ENCODE results near the gene GREB1. TPM values are rescaled to one million over a fixed set of nuclear protein-coding genes. Genes with fewer than 3 reads are reported as not detected.

GREB1 gene
- total and polyA plus RNA-seq, 2 of the 13 experiments (the other 11 are each of a cell fraction or from before 2014, with no cell fraction given): 31.3 to 61.2 TPM

DNA sequence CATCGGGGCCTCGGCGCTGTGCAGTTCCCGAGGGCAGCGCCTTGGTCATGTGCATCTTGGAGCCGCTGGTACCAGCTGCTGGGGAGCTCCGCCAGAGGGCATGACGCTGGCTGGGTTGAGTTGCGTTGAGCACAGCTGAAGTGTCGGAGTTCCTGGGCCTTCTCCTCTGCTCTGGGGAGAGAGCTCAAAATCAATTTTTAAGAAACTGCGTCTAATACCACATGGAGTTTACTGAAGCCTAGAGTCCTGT is 48.7 kb downstream of the GREB1 start (continued):
- no peak for TF ChIP-seq TEAD2 (CRISPR knock-in tag; IDR thresholded peaks at IDR 0.05)
- no peak for TF ChIP-seq ZNF740 (CRISPR knock-in tag; IDR thresholded peaks at IDR 0.05)
- TF ChIP-seq TOE1 (CRISPR knock-in tag; IDR thresholded peaks at IDR 0.05): no peak
- no peak for TF ChIP-seq ZNF75D (CRISPR knock-in tag; IDR thresholded peaks at IDR 0.05; ENCODE audit: borderline replicate concordance)
- TF ChIP-seq AHR (CRISPR knock-in tag; IDR thresholded peaks at IDR 0.05): 0 out of 2 replicates have a peak, but pooled peaks have one; percentile 31
- no peak for TF ChIP-seq ETV6 (CRISPR knock-in tag; conservative IDR thresholded peaks at IDR 0.05)
- TF ChIP-seq ZSCAN21 (CRISPR knock-in tag; IDR thresholded peaks at IDR 0.05; ENCODE audit: borderline replicate concordance): 0 out of 2 replicates have a peak, but pooled peaks have one; percentile 8
- TF ChIP-seq ZNF605 (CRISPR knock-in tag; IDR thresholded peaks at IDR 0.05): no peak; the same call in 1 of the 2 replicates
- TF ChIP-seq EED (CRISPR knock-in tag; IDR thresholded peaks at IDR 0.05): no peak
- no peak for TF ChIP-seq SPEN (CRISPR knock-in tag; IDR thresholded peaks at IDR 0.05; ENCODE audit: low read depth)
- TF ChIP-seq NR2F6 (IDR thresholded peaks at IDR 0.05): no peak
- TF ChIP-seq NR2F6 (CRISPR knock-in tag; IDR thresholded peaks at IDR 0.05): no peak
- TF ChIP-seq ZNF713 (CRISPR knock-in tag; IDR thresholded peaks at IDR 0.05): peak; percentile 90; the same call in 1 of the 2 replicates
- TF ChIP-seq, protein P1, sequence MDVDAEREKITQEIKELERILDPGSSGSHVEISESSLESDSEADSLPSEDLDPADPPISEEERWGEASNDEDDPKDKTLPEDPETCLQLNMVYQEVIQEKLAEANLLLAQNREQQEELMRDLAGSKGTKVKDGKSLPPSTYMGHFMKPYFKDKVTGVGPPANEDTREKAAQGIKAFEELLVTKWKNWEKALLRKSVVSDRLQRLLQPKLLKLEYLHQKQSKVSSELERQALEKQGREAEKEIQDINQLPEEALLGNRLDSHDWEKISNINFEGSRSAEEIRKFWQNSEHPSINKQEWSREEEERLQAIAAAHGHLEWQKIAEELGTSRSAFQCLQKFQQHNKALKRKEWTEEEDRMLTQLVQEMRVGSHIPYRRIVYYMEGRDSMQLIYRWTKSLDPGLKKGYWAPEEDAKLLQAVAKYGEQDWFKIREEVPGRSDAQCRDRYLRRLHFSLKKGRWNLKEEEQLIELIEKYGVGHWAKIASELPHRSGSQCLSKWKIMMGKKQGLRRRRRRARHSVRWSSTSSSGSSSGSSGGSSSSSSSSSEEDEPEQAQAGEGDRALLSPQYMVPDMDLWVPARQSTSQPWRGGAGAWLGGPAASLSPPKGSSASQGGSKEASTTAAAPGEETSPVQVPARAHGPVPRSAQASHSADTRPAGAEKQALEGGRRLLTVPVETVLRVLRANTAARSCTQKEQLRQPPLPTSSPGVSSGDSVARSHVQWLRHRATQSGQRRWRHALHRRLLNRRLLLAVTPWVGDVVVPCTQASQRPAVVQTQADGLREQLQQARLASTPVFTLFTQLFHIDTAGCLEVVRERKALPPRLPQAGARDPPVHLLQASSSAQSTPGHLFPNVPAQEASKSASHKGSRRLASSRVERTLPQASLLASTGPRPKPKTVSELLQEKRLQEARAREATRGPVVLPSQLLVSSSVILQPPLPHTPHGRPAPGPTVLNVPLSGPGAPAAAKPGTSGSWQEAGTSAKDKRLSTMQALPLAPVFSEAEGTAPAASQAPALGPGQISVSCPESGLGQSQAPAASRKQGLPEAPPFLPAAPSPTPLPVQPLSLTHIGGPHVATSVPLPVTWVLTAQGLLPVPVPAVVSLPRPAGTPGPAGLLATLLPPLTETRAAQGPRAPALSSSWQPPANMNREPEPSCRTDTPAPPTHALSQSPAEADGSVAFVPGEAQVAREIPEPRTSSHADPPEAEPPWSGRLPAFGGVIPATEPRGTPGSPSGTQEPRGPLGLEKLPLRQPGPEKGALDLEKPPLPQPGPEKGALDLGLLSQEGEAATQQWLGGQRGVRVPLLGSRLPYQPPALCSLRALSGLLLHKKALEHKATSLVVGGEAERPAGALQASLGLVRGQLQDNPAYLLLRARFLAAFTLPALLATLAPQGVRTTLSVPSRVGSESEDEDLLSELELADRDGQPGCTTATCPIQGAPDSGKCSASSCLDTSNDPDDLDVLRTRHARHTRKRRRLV (CRISPR knock-in tag; IDR thresholded peaks at IDR 0.05): peak; percentile 7; the same call in 1 of the 2 replicates
- no peak for TF ChIP-seq ZNF780A (CRISPR knock-in tag; IDR thresholded peaks at IDR 0.05)
- TF ChIP-seq ZNF124 (CRISPR knock-in tag; IDR thresholded peaks at IDR 0.05): no peak
- no peak for TF ChIP-seq SIX1 (CRISPR knock-in tag; IDR thresholded peaks at IDR 0.05; ENCODE audit: borderline replicate concordance)
- no peak for TF ChIP-seq MYC (CRISPR knock-in tag; IDR thresholded peaks at IDR 0.05; ENCODE audit: borderline replicate concordance)
- no peak for TF ChIP-seq ZNF414 (CRISPR knock-in tag; IDR thresholded peaks at IDR 0.05)
- TF ChIP-seq ZNF253 (CRISPR knock-in tag; IDR thresholded peaks at IDR 0.05; ENCODE audit: borderline replicate concordance): no peak
- no peak for TF ChIP-seq SIN3A (IDR thresholded peaks at IDR 0.05; ENCODE audit: borderline replicate concordance, low read depth, low read length)
- no peak for TF ChIP-seq ZBTB25 (CRISPR knock-in tag; IDR thresholded peaks at IDR 0.05)
- no peak for TF ChIP-seq EEA1 (CRISPR knock-in tag; IDR thresholded peaks at IDR 0.05; ENCODE audit: borderline replicate concordance)
- TF ChIP-seq ZNF367 (CRISPR knock-in tag; IDR thresholded peaks at IDR 0.05; ENCODE audit: borderline replicate concordance): no peak
- no peak for TF ChIP-seq FOXK2 (IDR thresholded peaks at IDR 0.05)
- TF ChIP-seq ZNF878 (CRISPR knock-in tag; IDR thresholded peaks at IDR 0.05): no peak
- TF ChIP-seq ZSCAN20 (CRISPR knock-in tag; IDR thresholded peaks at IDR 0.05; ENCODE audit: borderline replicate concordance): no peak
- TF ChIP-seq TP53 (CRISPR knock-in tag; conservative IDR thresholded peaks at IDR 0.05): no peak

Data from HepG2 (cell line).